A549 (cell line): ENCODE results near the gene ADD3.

Source experiments
- CBX8 ChIP-seq: fragments of 200-600 bp; sonication (generic); IDR thresholded peaks from 2 replicates; pipeline ENCODE4 v1.6.1; 2016
- EHMT2 ChIP-seq: fragments of 200-600 bp; sonication (generic); IDR thresholded peaks from 2 replicates; pipeline ENCODE4 v1.6.1; 2016; ENCODE audit warnings: antibody characterized with exemption, low read depth, mild to moderate bottlenecking, moderate library complexity
- ELK1 ChIP-seq: fragments of 150-350 bp; IDR thresholded peaks from 2 replicates; pipeline ENCODE4 v1.6.1; 2014; ENCODE audit warnings: low read depth, mild to moderate bottlenecking, low read length
- EP300 ChIP-seq, 2 experiments: fragments of >200 bp; sonication (Bioruptor Twin); formaldehyde crosslinking; IDR thresholded peaks; 2 replicates in 1 of 2; 3 replicates in 1 of 2; pipeline ENCODE4 v1.6.1; 2016 to 2017
- MYC ChIP-seq: IDR thresholded peaks from 2 replicates; pipeline ENCODE4 v1.6.1; 2012; ENCODE audit warnings: mild to moderate bottlenecking, inconsistent platforms, low read length, improper control_type of control experiment, borderline replicate concordance
- NR3C1 ChIP-seq: fragments of >200 bp; sonication (Bioruptor Twin); formaldehyde crosslinking; IDR thresholded peaks from 3 replicates; pipeline ENCODE4 v1.6.1; 2017
- POLR2A ChIP-seq: IDR thresholded peaks from 2 replicates; pipeline ENCODE4 v1.6.1; 2012; ENCODE audit warnings: mild to moderate bottlenecking, low read length
- RAD21 ChIP-seq, 2 experiments: fragments of >200 bp in 1 of 2; sonication (Bioruptor Twin) in 1 of 2; formaldehyde crosslinking in 1 of 2; IDR thresholded peaks in 1 of 2; conservative IDR thresholded peaks in 1 of 2; 2 replicates in 1 of 2; 3 replicates in 1 of 2; pipeline ENCODE4 v1.6.1; 2012 to 2018; ENCODE audit warnings: inconsistent platforms in 1 of 2
- TF ChIP-seq, protein P1 (sequence below): fragments of >200 bp; sonication (Bioruptor Twin); formaldehyde crosslinking; IDR thresholded peaks from 3 replicates; pipeline ENCODE4 v1.5.1; 2016

DNA sequence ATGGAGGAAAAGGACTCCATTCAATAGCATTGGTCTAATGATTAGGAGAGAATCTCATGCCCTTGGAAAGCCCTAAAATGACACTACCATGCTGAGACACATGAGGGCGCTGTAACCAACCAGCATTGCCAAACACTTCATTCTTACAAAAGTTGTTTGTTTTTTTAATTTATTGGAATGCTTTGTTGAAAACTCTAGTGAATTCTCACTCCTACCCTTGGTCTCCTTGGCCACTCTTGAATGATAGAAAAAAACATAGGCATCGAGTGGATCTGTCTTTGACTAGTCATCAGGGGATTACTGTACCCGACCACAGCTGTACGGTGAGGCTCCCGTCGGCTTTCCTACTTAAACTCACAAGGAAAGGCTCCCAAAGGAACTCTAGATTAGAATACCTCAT, 29.3 kb upstream of the ADD3 start:
- TF ChIP-seq, protein P1, sequence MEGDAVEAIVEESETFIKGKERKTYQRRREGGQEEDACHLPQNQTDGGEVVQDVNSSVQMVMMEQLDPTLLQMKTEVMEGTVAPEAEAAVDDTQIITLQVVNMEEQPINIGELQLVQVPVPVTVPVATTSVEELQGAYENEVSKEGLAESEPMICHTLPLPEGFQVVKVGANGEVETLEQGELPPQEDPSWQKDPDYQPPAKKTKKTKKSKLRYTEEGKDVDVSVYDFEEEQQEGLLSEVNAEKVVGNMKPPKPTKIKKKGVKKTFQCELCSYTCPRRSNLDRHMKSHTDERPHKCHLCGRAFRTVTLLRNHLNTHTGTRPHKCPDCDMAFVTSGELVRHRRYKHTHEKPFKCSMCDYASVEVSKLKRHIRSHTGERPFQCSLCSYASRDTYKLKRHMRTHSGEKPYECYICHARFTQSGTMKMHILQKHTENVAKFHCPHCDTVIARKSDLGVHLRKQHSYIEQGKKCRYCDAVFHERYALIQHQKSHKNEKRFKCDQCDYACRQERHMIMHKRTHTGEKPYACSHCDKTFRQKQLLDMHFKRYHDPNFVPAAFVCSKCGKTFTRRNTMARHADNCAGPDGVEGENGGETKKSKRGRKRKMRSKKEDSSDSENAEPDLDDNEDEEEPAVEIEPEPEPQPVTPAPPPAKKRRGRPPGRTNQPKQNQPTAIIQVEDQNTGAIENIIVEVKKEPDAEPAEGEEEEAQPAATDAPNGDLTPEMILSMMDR = peak; percentile 49
- no peak for TF ChIP-seq EP300 (IDR thresholded peaks at IDR 0.05)
- TF ChIP-seq POLR2A = no peak
- no peak for TF ChIP-seq ELK1
- no peak for TF ChIP-seq CBX8
- TF ChIP-seq NR3C1 = no peak
- TF ChIP-seq MYC = no peak
- TF ChIP-seq EHMT2 = no peak
- peak in 1 of 2 experiments; percentile 23; a peak in 1 of 5 replicates for TF ChIP-seq RAD21 (conservative IDR thresholded peaks at IDR 0.05 in 1 of 2, IDR thresholded peaks at IDR 0.05 in 1 of 2)
